ENCODE results near the gene KBTBD8.

KBTBD8 gene

DNA sequence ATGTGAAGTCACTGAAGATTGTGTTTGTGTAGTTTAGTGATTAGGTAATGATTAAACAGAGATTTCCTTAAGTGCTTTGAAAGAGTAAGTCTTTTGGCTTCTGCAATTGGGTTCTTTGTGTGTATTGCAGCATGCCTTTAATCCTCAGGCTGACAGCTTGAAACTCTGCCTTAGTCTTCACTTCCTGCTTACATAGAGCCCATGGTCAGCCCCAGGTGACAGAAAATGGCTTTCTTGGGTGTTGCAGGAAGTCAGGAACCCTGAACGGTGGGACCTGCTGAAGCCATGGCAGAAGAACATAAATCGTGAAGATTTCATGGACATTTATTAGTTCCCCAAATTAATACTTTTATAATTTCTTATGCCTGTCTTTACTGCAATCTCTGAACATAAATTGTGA lies 61.3 kb downstream of the KBTBD8 start:
- TF ChIP-seq, protein P1, sequence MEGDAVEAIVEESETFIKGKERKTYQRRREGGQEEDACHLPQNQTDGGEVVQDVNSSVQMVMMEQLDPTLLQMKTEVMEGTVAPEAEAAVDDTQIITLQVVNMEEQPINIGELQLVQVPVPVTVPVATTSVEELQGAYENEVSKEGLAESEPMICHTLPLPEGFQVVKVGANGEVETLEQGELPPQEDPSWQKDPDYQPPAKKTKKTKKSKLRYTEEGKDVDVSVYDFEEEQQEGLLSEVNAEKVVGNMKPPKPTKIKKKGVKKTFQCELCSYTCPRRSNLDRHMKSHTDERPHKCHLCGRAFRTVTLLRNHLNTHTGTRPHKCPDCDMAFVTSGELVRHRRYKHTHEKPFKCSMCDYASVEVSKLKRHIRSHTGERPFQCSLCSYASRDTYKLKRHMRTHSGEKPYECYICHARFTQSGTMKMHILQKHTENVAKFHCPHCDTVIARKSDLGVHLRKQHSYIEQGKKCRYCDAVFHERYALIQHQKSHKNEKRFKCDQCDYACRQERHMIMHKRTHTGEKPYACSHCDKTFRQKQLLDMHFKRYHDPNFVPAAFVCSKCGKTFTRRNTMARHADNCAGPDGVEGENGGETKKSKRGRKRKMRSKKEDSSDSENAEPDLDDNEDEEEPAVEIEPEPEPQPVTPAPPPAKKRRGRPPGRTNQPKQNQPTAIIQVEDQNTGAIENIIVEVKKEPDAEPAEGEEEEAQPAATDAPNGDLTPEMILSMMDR (conservative IDR thresholded peaks at IDR 0.05; ENCODE audit: low read depth) = no peak
- CTCF ChIA-PET = no interaction called here
- no peak overlapping the region for H3K27ac ChIP-seq
- DNase-seq (ENCODE audit: low spot score) = no peak
- POLR2A ChIA-PET (ENCODE audit: low non-redundant PET) = no interaction called here

Data from RWPE1 (cell line).